Chondrocyte (in vitro differentiated cells): Measurements from ENCODE around the gene DACH1. TPM values are rescaled to one million over a fixed set of nuclear protein-coding genes. Genes with fewer than 3 reads are reported as not detected.

Experiments used
- DNase-seq: peaks from one replicate; pipeline ENCODE4 v3.0.0; 2021; ENCODE audit warnings: mixed read lengths, low spot score
- H3K27ac Mint-ChIP-seq: one replicate; pipeline ENCODE4 v1.8.0; 2021; ENCODE audit warnings: mild to moderate bottlenecking, moderate library complexity, mixed read lengths; ENCODE audit not compliant: unreplicated experiment
- H3K27me3 Mint-ChIP-seq: 2 replicates; pipeline ENCODE4 v1.8.0; 2021; ENCODE audit warnings: low read depth, mixed read lengths
- H3K36me3 Mint-ChIP-seq: 2 replicates; pipeline ENCODE4 v1.8.0; 2021; ENCODE audit warnings: low read depth, mixed read lengths
- H3K4me1 Mint-ChIP-seq: 2 replicates; pipeline ENCODE4 v1.8.0; 2021; ENCODE audit warnings: low read depth, mild to moderate bottlenecking, mixed read lengths
- H3K4me3 Mint-ChIP-seq: one replicate; pipeline ENCODE4 v1.8.0; 2021; ENCODE audit warnings: mild to moderate bottlenecking, moderate library complexity, mixed read lengths; ENCODE audit not compliant: unreplicated experiment
- H3K9me3 Mint-ChIP-seq: 2 replicates; pipeline ENCODE4 v1.8.0; 2021; ENCODE audit warnings: low read depth, mixed read lengths
- CTCF ChIP-seq: fragments of 200-600 bp; sonication (generic); IDR thresholded peaks from 2 replicates; pipeline ENCODE4 v1.5.0; 2021; ENCODE audit warnings: antibody characterized with exemption, mild to moderate bottlenecking, moderate library complexity
- total RNA-seq: library from RNA; stranded (reverse); gene quantifications from 3 replicates; pipeline ENCODE4 v1.2.1, GENCODE V29; 2021

Gene DACH1
- total RNA-seq, 1 donor from 2014 or later: 0.72 TPM

GRCh38 chr13:71645467-71645866, 221.5 kb downstream of the DACH1 start:
- Mint-ChIP-seq H3K4me1 (no peaks in the 10 kb centered on the region), H3K4me3 (no peak overlapping the region), H3K36me3 (no peaks in the 10 kb centered on the region), H3K9me3 (peaks cover 4% of the 10 kb centered on the region), H3K27me3 (no peaks in the 10 kb centered on the region), H3K27ac (no peak overlapping the region)
- TF ChIP-seq CTCF: no peak
- DNase-seq: no peak

GRCh38 chr13:71644579-71644978, 222.4 kb downstream of the DACH1 start:
- Mint-ChIP-seq H3K27ac (no peak overlapping the region), H3K4me3 (no peak overlapping the region), H3K27me3 (no peaks in the 10 kb centered on the region), H3K36me3 (no peaks in the 10 kb centered on the region), H3K4me1 (no peaks in the 10 kb centered on the region), H3K9me3 (peaks cover 4% of the 10 kb centered on the region)
- DNase-seq: no peak
- TF ChIP-seq CTCF: no peak

GRCh38 chr13:71643448-71643860, 223.6 kb downstream of the DACH1 start:
- no peaks in the 10 kb centered on the region for H3K36me3 Mint-ChIP-seq
- TF ChIP-seq CTCF: no peak
- H3K27ac Mint-ChIP-seq: no peak overlapping the region
- H3K27me3 Mint-ChIP-seq: no peaks in the 10 kb centered on the region
- H3K4me3 Mint-ChIP-seq: no peak overlapping the region
- H3K9me3 Mint-ChIP-seq: peaks cover 4% of the 10 kb centered on the region
- no peak for DNase-seq
- H3K4me1 Mint-ChIP-seq: no peaks in the 10 kb centered on the region

DNA sequence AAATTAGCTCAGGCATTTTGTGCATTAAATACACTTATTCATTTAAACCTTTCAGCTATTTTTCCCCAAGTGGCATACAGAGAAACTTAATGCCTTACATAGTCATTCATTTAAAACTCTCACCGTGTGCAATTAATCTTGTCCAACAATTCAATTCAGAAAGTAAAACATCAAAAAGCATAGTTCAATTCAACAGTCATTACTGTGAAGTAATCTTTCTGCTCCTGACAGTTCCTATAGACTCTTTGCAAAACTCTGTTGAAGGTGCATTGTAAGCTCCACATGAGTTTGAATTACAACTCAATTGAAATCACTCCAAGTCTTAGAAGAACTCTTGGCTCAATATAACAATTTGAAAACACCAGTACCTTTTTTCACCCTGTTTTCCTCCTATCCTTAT, 228.3 kb downstream of the DACH1 start:
- DNase-seq: no peak
- Mint-ChIP-seq H3K4me1 (no peaks in the 10 kb centered on the region), H3K36me3 (no peaks in the 10 kb centered on the region), H3K27me3 (no peaks in the 10 kb centered on the region), H3K9me3 (no peaks in the 10 kb centered on the region), H3K4me3 (no peak overlapping the region), H3K27ac (no peak overlapping the region)
- TF ChIP-seq CTCF: no peak

DNA sequence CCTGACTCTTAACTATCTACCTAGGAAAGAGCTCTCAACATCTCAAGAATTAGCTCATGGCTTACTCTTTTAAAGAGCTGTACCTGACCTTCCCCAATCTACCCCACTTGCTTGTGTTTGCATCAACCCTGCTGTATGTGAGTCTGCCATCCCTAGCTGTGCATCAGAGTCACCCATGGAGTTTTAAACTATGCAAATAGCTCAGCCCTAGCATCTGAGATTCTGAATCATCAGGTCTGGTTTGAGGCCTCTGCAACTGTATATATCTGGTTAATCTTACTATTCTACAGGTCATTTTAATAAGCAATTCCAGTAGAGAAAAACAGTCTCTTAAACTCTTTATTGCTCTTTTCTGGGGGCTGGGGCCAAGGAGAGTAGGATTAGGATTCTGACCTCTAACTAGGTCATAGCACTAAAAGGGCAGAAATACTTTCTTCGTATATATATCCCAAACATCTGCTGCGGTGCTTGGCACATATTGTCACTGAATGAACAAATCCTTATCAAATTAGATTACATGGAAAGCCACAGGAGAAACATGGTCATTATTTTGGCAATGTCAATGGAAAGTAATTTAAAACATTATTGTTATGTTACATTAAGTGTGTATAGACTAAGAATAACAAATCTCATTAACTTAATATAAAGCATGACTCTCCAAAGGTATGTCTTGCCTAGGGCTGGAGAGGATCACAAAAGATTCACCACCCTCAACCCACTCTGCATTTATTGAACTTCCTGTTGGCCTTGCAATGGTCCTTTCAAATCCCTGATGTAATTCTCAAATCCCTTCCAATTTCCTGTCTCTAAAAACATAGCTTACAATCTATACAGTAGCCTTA, 232.2 kb downstream of the DACH1 start:
- no peak for DNase-seq
- Mint-ChIP-seq H3K36me3 (no peaks in the 10 kb centered on the region), H3K4me3 (no peak overlapping the region), H3K9me3 (no peaks in the 10 kb centered on the region), H3K27ac (no peak overlapping the region), H3K27me3 (no peaks in the 10 kb centered on the region), H3K4me1 (no peaks in the 10 kb centered on the region)
- TF ChIP-seq CTCF: no peak
